ENCODE results near the gene CFAP299.
"Not testable (repeated sequence)": the region's sequence is repeated elsewhere in the genome, so short reads cannot be mapped to it uniquely, and the experiment has no call there.

Gene CFAP299

GRCh38 chr4:80393246-80393969 is 57.9 kb downstream of the CFAP299 start:
- no peak for DNase-seq

DNA sequence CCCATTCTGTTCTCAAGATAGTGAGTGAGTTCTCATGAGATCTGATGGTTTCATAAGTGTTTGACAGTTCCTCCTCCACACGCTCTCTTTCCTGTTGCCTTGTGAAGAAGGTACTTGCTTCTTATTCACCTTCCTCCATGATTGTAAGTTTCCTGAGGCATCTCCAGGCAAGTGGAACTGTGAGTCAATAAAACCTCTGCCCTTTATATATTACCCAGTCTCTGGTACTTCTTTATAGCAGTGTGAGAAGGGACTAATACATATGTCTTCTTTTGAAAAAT is 58.4 kb downstream of the CFAP299 start:
- DNase-seq, result no peak

DNA sequence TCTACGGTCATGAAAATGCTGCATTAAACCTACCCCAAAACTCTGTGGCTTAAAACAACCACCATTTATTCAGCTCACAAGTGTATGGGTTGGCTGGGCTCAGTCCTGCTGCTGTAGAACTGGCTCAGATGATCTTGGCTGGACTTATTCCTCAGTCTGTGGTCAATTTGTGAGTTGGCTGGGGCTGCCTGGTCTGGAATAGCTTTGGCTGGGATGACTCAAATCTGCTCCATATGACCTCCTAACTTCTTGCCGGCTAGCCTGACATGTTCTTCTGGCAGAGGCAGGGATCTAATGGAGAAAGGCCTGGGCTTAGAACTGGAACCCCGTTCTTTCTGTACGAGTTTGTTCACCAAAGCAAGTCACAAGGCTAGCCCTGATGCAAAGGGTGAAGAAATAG is 71.7 kb downstream of the CFAP299 start:
- DNase-seq, result no peak

GRCh38 chr4:80409809-80410208 is 74.3 kb downstream of the CFAP299 start:
- no peak for DNase-seq

DNA sequence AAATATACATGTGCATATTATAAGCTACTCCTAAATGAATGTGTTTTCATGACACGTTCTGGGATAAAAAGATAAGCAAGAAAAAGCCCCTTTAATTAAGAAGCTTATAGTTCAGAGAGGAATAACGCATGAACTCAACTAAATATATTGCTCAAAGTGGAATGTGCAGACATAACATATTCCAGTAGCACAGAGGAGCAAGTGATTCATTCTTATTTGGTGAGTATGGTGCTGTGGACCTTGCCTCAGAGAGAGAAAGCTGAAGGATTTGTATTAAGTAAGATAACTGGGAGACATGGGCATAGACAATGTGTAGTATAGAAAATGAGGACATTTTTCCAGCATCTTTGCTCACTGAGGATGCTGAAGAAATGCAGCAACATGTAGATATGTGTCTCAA is 76.8 kb downstream of the CFAP299 start:
- no peak for DNase-seq

GRCh38 chr4:80413086-80413485 is 77.6 kb downstream of the CFAP299 start:
- no peak for DNase-seq

- no peak for DNase-seq
These were observed 81.5 kb downstream of the CFAP299 start for GRCh38 chr4:80417019-80417418.

DNA sequence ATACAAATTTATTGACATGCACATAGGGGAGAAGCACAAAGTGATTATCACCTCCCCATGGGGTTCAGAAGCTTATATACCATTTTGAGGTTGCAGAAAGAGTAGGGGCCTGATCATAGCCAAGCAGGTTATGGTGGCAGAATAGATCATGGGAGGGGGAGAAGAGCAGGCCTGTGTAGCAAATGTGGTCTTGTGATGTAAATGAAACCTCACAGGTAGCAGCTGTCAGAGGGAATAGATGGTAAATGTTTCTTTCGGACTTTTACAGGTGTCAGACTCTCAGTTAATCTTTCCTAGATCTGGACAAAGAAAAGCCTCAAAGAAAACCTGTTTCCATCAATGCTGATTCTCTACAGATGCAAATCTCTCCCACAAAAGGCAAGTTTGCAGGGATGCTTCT is 84.4 kb downstream of the CFAP299 start:
- no peak for DNase-seq

DNA sequence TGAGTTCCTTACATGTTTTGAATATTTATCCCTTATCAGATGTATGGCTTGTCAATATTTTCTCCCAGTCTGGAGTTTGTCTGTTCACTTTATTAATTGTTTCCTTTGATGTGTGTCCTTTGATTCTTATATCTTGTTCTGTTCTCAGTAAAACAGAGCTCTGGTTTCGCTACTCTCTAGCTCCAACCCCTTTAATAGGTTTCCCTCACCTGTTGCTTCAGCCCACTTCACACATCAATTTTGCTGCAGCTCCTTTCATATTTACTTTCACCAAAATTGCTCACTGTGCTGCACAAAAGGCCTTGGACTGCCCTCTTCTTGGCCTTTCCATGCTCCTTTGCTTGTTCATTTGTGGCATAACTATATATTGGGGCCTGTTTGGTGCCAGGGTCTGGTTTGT is 85.1 kb downstream of the CFAP299 start:
- DNase-seq, result no peak

DNA sequence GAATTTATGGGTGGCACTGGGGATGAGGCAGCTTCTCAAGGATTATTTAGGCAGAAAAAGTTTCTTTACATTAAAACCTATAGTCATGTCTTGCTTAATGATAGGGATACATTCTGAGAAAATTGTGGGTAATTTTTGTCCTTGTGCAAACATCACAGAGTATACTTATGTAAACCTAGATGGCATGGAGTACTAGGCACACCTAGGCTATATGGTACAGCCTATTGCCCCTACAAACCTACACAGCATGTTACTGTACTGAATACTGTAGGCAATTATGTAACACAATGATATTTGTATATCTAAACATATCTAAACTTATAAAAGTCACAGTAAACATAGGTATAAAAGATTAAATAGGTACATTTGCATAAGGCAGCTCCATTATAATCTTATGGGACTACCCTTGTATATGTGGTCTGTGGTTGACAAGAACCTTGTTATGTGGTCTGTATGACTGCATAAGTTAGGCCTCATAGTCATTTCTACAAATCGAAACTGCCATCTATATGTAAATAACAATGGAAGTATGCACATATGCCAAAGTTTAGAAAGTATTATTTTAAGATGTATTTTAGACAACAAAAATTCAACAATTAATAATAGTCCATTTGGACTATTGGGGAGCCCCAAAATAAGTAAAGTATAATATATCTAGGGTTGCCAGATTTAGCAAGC is 87.3 kb downstream of the CFAP299 start:
- no peak for DNase-seq

GRCh38 chr4:80423553-80424224 is 88.2 kb downstream of the CFAP299 start:
- DNase-seq, result no peak

GRCh38 chr4:80424225-80424581 is 88.7 kb downstream of the CFAP299 start:
- DNase-seq, result no peak

GRCh38 chr4:80425124-80426100 is 89.9 kb downstream of the CFAP299 start:
- DNase-seq, result no peak

- no peak for DNase-seq
These were observed 95.9 kb downstream of the CFAP299 start for GRCh38 chr4:80431203-80431965.

- DNase-seq, result no peak
These were observed 98.7 kb downstream of the CFAP299 start for GRCh38 chr4:80434238-80434637.

GRCh38 chr4:80438016-80438415 is 102.5 kb downstream of the CFAP299 start:
- DNase-seq, result no peak

DNA sequence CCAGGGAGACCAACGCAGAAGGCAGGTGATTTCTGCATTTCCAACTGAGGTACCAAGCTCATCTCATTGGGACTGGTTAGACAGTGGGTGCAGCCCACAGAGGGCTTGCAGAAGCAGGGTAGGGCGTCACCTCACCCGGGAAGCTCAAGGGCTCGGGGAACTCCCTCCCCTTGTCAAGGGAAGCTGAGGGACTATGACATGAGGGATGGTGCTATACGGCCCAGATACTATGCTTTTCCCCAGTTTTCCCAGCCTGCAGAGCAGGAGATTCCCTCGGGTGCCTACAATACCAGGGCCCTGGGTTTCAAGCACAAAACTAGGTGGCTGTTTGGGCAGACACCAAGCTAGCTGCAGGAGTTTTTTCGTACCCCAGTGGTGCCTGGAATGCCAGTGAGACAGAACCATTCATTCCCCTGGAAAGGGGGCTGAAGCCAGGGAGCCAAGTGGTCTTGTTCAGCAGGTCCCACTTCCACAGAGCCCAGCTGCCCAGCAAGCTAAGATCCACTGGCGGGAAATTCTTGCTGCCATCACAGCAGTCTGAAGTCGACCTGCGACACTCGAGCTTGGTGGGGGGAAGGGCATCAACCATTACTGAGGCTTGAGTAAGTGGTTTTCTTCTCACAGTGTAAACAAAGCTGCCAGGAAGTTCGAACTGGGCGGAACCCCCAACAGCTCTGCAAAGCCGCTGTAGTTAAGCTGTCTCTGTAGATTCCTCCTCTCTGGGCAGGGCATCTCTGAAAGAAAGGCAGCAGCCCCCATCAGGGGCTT is 103.9 kb downstream of the CFAP299 start:
- DNase-seq, result not testable (repeated sequence)

DNA sequence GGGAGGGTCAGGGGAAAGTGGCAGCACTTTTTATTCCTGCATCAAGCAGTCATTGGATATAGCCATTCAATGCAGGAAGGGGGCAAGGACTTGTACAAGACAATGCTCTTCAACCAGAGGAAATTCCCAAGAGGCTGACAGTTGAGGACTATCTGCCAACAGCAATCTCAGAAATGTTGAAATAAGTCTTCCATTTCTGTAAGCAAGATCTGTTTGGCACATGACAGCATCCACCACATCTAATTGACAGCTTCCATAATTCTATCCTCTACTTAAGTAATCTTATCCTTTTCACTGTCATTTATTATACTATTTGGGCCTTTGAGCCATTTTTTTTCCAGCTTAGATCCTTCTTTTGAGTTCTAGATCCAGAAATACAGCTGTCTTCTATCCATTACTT is 110.7 kb downstream of the CFAP299 start:
- no peak for DNase-seq

GRCh38 chr4:80446664-80447063 is 111.1 kb downstream of the CFAP299 start:
- no peak for DNase-seq

GRCh38 chr4:80447493-80447892 is 112.0 kb downstream of the CFAP299 start:
- DNase-seq, result no peak

DNA sequence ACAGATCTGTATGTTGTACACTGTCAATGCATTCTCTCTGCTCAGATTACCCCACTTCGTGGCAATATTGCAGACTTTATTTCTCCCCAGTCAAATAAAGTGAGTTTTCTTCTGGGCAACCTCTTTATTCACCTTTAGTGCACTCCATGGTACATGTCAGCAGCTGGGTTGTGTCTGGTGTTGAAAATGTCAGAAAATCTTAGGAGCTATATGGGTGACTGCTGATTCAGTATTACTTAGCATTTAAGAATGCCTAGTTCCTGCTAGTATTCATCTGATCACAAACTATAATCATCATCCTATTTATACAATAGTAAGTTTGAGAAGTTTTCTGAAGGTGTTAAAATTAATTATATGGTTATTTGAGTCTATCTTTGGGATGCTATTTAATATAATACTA is 112.5 kb downstream of the CFAP299 start:
- DNase-seq, result no peak

DNA sequence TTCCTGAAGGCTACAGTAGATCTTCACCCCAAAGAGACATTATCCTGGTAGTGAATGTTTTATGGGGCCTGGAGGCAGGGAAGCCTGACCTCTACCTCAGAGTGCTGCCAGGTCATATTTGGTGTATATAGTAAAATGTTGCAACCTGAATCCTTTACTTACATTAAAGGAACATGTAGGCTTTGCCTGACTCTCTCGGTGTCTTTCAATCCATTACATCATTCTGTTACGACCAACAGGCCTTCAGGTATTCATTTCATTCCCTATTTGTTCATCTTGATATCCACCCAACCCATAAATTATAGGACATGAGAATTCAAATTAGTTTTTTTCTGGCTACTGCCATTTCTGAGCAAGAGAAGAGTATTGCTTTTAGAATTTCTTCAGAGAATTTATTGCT is 116.5 kb downstream of the CFAP299 start:
- DNase-seq, result no peak

Measured in NK-92 treated with Interleukin-12 subunit alpha and Interleukin-12 subunit beta, amount 100 ng/mL, for 24 hours (cell line).